ENCODE data around the gene AGFG2. TPM values are rescaled to one million over a fixed set of nuclear protein-coding genes. Genes with fewer than 3 reads are reported as not detected.

Gene AGFG2
- total RNA-seq, 1 experiment from 2014 or later, result 11.2 TPM

- H2AFZ ChIP-seq (ENCODE audit: low read length), result no peak overlapping the region
- H2BK5ac ChIP-seq (ENCODE audit: insufficient read length, low read length), result no peak overlapping the region
- H3K4ac ChIP-seq (ENCODE audit: low read depth, low read length), result no peak overlapping the region
- H3K79me1 ChIP-seq (ENCODE audit: insufficient read depth, low read depth, low read length, poor library complexity, severe bottlenecking), result no peaks in the 10 kb centered on the region
- no peaks in the 10 kb centered on the region for H3K9me3 ChIP-seq (ENCODE audit: control insufficient read depth, low read depth, low read length)
- no peak overlapping the region for H2AK5ac ChIP-seq (ENCODE audit: insufficient read length, low read length)
- H3K18ac ChIP-seq (ENCODE audit: insufficient read length, low read depth, low read length), result no peak overlapping the region
- H3K23me2 ChIP-seq (ENCODE audit: insufficient read length, low read depth, low read length, poor library complexity, severe bottlenecking), result peaks cover 12% of the 10 kb centered on the region
- H3K27ac Mint-ChIP-seq, result no peak overlapping the region
- no peak overlapping the region for H3K4me3 Mint-ChIP-seq
- H3K27me3 Mint-ChIP-seq (ENCODE audit: low read depth), result peaks cover 23% of the 10 kb centered on the region
- H4K20me1 ChIP-seq (ENCODE audit: control insufficient read depth, insufficient read depth, insufficient read length), result no peaks in the 10 kb centered on the region
- no peaks in the 10 kb centered on the region for H3K4me1 ChIP-seq (ENCODE audit: insufficient read depth, low read length)
- peaks cover 0 to 20% (median 13%) of the 10 kb centered on the region in 3 experiments for H3K36me3 Mint-ChIP-seq (ENCODE audit: insufficient read depth in 1 of 3, low read depth in 3 of 3)
- H3K27ac ChIP-seq (ENCODE audit: insufficient read length, low read depth, low read length), result no peak overlapping the region
- WGBS (ENCODE audit: extremely low coverage, insufficient read length, low lambda C conversion rate), result no CpG with 5 or more reads among the region's 5 CpGs
- no peak overlapping the region for H3K23ac ChIP-seq (ENCODE audit: insufficient read length, low read depth, low read length)
- H3K4me1 Mint-ChIP-seq, result peaks cover 12 to 27% of the 10 kb centered on the region in 2 experiments
- H2BK12ac ChIP-seq (ENCODE audit: insufficient read length, low read depth, low read length), result no peak overlapping the region
- H3K9ac ChIP-seq (ENCODE audit: extremely low read depth, insufficient read length, low read length), result no peak overlapping the region
- H2BK15ac ChIP-seq (ENCODE audit: low read depth, low read length), result no peak overlapping the region
- no peaks in the 10 kb centered on the region for H3K9me3 Mint-ChIP-seq
- H3K79me2 ChIP-seq (ENCODE audit: insufficient read depth, low read length), result no peaks in the 10 kb centered on the region
- no peak overlapping the region for H2BK120ac ChIP-seq (ENCODE audit: low read depth, low read length, poor library complexity, severe bottlenecking)
- H4K5ac ChIP-seq (ENCODE audit: insufficient read length, low read depth, low read length), result no peak overlapping the region
- no peak overlapping the region for H3K14ac ChIP-seq (ENCODE audit: insufficient read depth, low read length)
- no peak for TF ChIP-seq CTCF (conservative IDR thresholded peaks at IDR 0.05)
- no peak overlapping the region for H2BK20ac ChIP-seq (ENCODE audit: low read depth, low read length, poor library complexity, severe bottlenecking)
- no peaks in the 10 kb centered on the region for H3K27me3 ChIP-seq (ENCODE audit: insufficient read depth, low read length)
- no peak overlapping the region for H4K91ac ChIP-seq (ENCODE audit: insufficient read length, low read depth, low read length)
- H4K8ac ChIP-seq (replicated peaks; ENCODE audit: insufficient read length, low read depth, low read length), result no peak overlapping the region
- DNase-seq, result no peak
- no peak overlapping the region for H3K56ac ChIP-seq (ENCODE audit: insufficient read length, low read depth, low read length)
- no peak overlapping the region for H3K4me2 ChIP-seq (ENCODE audit: insufficient read depth, insufficient read length, low read length)
- no peak overlapping the region for H3T11ph ChIP-seq (ENCODE audit: low read length)
Measured at GRCh38 chr7:100609958-100610357, 71.0 kb downstream of the AGFG2 start.
